CD14-positive monocyte (primary cell): ENCODE measurements around the gene CNTNAP2. TPM values are rescaled to one million over a fixed set of nuclear protein-coding genes. Genes with fewer than 3 reads are reported as not detected.

ENCODE experiments used
- DNase-seq, 3 donors: peaks; one replicate each; pipeline ENCODE4 v3.0.0-alpha.2; 2011 to 2022
- H2AFZ ChIP-seq: 2 replicates; pipeline ENCODE4 v1.6.0; 2012; ENCODE audit warnings: mild to moderate bottlenecking, low read depth, low read length, inconsistent platforms; ENCODE audit not compliant: insufficient read depth, poor library complexity, severe bottlenecking
- H3K27ac ChIP-seq, 2 donors: 1 replicate in 1 of 2; 2 replicates in 1 of 2; pipeline ENCODE4 v1.5.1; 2012 to 2013; ENCODE audit warnings: low read length in 2 of 2, control low read depth in 1 of 2, inconsistent platforms in 1 of 2, low read depth in 1 of 2, mild to moderate bottlenecking in 1 of 2
- H3K27me3 ChIP-seq, 2 donors: one replicate each; pipeline versions ENCODE4 v1.6.0 to v1.6.1; 2011 to 2013; ENCODE audit warnings: low read length in 2 of 2; ENCODE audit not compliant: control insufficient read depth in 2 of 2, insufficient read depth in 2 of 2
- H3K36me3 ChIP-seq, 2 donors: replicated peaks in 1 of 2; 1 replicate in 1 of 2; 2 replicates in 1 of 2; pipeline versions ENCODE4 v1.5.1 to v1.6.1; 2012 to 2013; ENCODE audit warnings: low read length in 2 of 2, control low read depth in 1 of 2, inconsistent platforms in 1 of 2, mild to moderate bottlenecking in 1 of 2; ENCODE audit not compliant: insufficient read depth in 2 of 2, control insufficient read depth in 1 of 2
- H3K4me1 ChIP-seq, 2 donors: 1 replicate in 1 of 2; 2 replicates in 1 of 2; pipeline versions ENCODE4 v1.5.1 to v1.6.1; 2012 to 2013; ENCODE audit warnings: low read length in 2 of 2, control low read depth in 1 of 2, inconsistent platforms in 1 of 2, mild to moderate bottlenecking in 1 of 2, moderate library complexity in 1 of 2; ENCODE audit not compliant: insufficient read depth in 2 of 2, control insufficient read depth in 1 of 2
- H3K4me2 ChIP-seq: replicated peaks from 2 replicates; pipeline ENCODE3; 2012; ENCODE audit warnings: low read length, moderate library complexity, mild to moderate bottlenecking; ENCODE audit not compliant: poor library complexity, severe bottlenecking; ENCODE audit errors: extremely low read depth
- H3K4me3 ChIP-seq, 3 experiments: fragments of 200-600 bp in 1 of 3; sonication (generic) in 1 of 3; replicated peaks in 1 of 3; 1 replicate in 2 of 3; 2 replicates in 1 of 3; pipeline ENCODE4 v1.5.1; 2011 to 2013; ENCODE audit warnings: low read length in 3 of 3, mild to moderate bottlenecking in 3 of 3, control low read depth in 2 of 3, low read depth in 2 of 3, inconsistent platforms in 1 of 3, moderate library complexity in 1 of 3
- H3K79me2 ChIP-seq: 2 replicates; pipeline ENCODE4 v1.6.0; 2012; ENCODE audit warnings: mild to moderate bottlenecking, control low read depth, inconsistent platforms, low read length, moderate library complexity; ENCODE audit not compliant: insufficient read depth
- H3K9ac ChIP-seq: 2 replicates; pipeline ENCODE4 v1.6.0; 2017; ENCODE audit warnings: low read length, mild to moderate bottlenecking; ENCODE audit not compliant: insufficient read depth, poor library complexity, severe bottlenecking
- H3K9me3 ChIP-seq, 2 donors: replicated peaks in 1 of 2; 1 replicate in 1 of 2; 2 replicates in 1 of 2; pipeline versions ENCODE4 v1.5.1 to v1.6.1; 2012 to 2013; ENCODE audit warnings: low read length in 2 of 2, control low read depth in 1 of 2; ENCODE audit not compliant: control insufficient read depth in 1 of 2, insufficient read depth in 1 of 2
- H4K20me1 ChIP-seq: 2 replicates; pipeline ENCODE4 v1.6.0; 2012; ENCODE audit warnings: mild to moderate bottlenecking, low read length, control low read depth, moderate library complexity; ENCODE audit not compliant: insufficient read depth
- H3K27ac Mint-ChIP-seq, 7 donors: one replicate each; pipeline ENCODE4 v1.8.0; 2020; ENCODE audit warnings: mild to moderate bottlenecking in 7 of 7, mixed read lengths in 7 of 7, moderate library complexity in 6 of 7, inconsistent platforms in 2 of 7
- H3K27me3 Mint-ChIP-seq, 3 donors: one replicate each; pipeline ENCODE4 v1.8.0; 2021 to 2022; ENCODE audit warnings: low read depth in 3 of 3, mild to moderate bottlenecking in 3 of 3, mixed read lengths in 3 of 3, moderate library complexity in 3 of 3, inconsistent platforms in 1 of 3
- H3K36me3 Mint-ChIP-seq, 2 donors: one replicate each; pipeline ENCODE4 v1.8.0; 2020; ENCODE audit warnings: mixed read lengths in 2 of 2, inconsistent platforms in 1 of 2, mild to moderate bottlenecking in 1 of 2
- H3K4me1 Mint-ChIP-seq: one replicate; pipeline ENCODE4 v1.8.0; 2020; ENCODE audit warnings: mild to moderate bottlenecking, mixed read lengths
- H3K4me3 Mint-ChIP-seq, 2 donors: one replicate each; pipeline ENCODE4 v1.8.0; 2020; ENCODE audit warnings: mild to moderate bottlenecking in 2 of 2, mixed read lengths in 2 of 2, moderate library complexity in 1 of 2
- H3K9me3 Mint-ChIP-seq, 7 donors: one replicate each; pipeline ENCODE4 v1.8.0; 2020 to 2022; ENCODE audit warnings: mixed read lengths in 7 of 7, mild to moderate bottlenecking in 6 of 7, moderate library complexity in 6 of 7, inconsistent platforms in 2 of 7
- CTCF ChIP-seq: fragments of 200-600 bp; IDR thresholded peaks from one replicate; pipeline ENCODE4 v1.8.0; 2022; ENCODE audit warnings: antibody characterized with exemption, mild to moderate bottlenecking
- WGBS: methylation state at CpG from one replicate; pipeline ENCODE4 v1.1.5; 2013; ENCODE audit warnings: missing lambda C conversion rate; ENCODE audit not compliant: insufficient coverage; 5-methylcytosine and 5-hydroxymethylcytosine counted together
- intact Hi-C, 2 donors: fragments of 100-400 bp; cut with micrococcal nuclease; formaldehyde crosslinking; loops; one replicate each; pipeline versions ENCODE4 v1.15.0 to v1.15.1; 2023
- polyA plus RNA-seq, 3 donors: library from polyadenylated mRNA; depleted of rRNA in 1 of 3; unstranded in 2 of 3; stranded (reverse) in 1 of 3; fragments of 300-500 nt in 2 of 3; fragments of >200 nt in 1 of 3; fragmentation: Illumina TruSeq in 2 of 3; gene quantifications; 1 replicate in 2 of 3; 2 replicates in 1 of 3; pipeline ENCODE4 v1.2.3, GENCODE V29; 2012 to 2021

Gene CNTNAP2
- polyA plus RNA-seq, 3 donors = 0.01 TPM; not detected in 2

- H3K9ac ChIP-seq = no peak overlapping the region
- H3K4me1 Mint-ChIP-seq = no peaks in the 10 kb centered on the region
- H3K4me1 ChIP-seq = no peaks in the 10 kb centered on the region
- H2AFZ ChIP-seq = no peak overlapping the region
- H3K36me3 ChIP-seq = no peaks in the 10 kb centered on the region
- no peaks in the 10 kb centered on the region for H3K79me2 ChIP-seq
- H3K27me3 ChIP-seq = no peaks in the 10 kb centered on the region
- H3K27me3 Mint-ChIP-seq = peaks cover 2 to 3% (median 2%) of the 10 kb centered on the region in 3 donors
- H3K4me3 Mint-ChIP-seq = no peak overlapping the region
- no peak overlapping the region for H3K27ac ChIP-seq
- H3K36me3 Mint-ChIP-seq = no peaks in the 10 kb centered on the region
- intact Hi-C loops = no loop called here
- peaks cover 0 to 3% (median 0%) of the 10 kb centered on the region in 7 donors for H3K9me3 Mint-ChIP-seq
- H3K27ac Mint-ChIP-seq = no peak overlapping the region
- TF ChIP-seq CTCF = no peak
- no peak for DNase-seq
- H3K4me3 ChIP-seq = no peak overlapping the region
- H4K20me1 ChIP-seq = no peaks in the 10 kb centered on the region
- H3K4me2 ChIP-seq = no peak overlapping the region
- no peaks in the 10 kb centered on the region for H3K9me3 ChIP-seq
These were observed 300.6 kb downstream of the CNTNAP2 start for GRCh38 chr7:146417176-146417575.

- H3K9me3 Mint-ChIP-seq = peaks cover 0 to 5% (median 0%) of the 10 kb centered on the region in 7 donors
- H3K27me3 Mint-ChIP-seq = no peaks in the 10 kb centered on the region
- no peaks in the 10 kb centered on the region for H3K27me3 ChIP-seq
These were observed 306.8 kb downstream of the CNTNAP2 start for GRCh38 chr7:146423446-146423845.

More at GRCh38 chr7:146423446-146423845, 306.8 kb downstream of the CNTNAP2 start:
- peaks cover 0 to 4% of the 10 kb centered on the region in 2 donors for H3K9me3 ChIP-seq
- H3K4me3 ChIP-seq = no peak overlapping the region
- TF ChIP-seq CTCF = no peak
- Mint-ChIP-seq H3K4me1 (no peaks in the 10 kb centered on the region), H3K36me3 (no peaks in the 10 kb centered on the region), H3K27ac (no peak overlapping the region), H3K4me3 (no peak overlapping the region)
- H3K4me1 ChIP-seq = no peaks in the 10 kb centered on the region
- no peaks in the 10 kb centered on the region for H3K36me3 ChIP-seq
- no peak for DNase-seq
- intact Hi-C loops = no loop called here
- H3K79me2 ChIP-seq = no peaks in the 10 kb centered on the region
- H3K27ac ChIP-seq = no peak overlapping the region
- H3K4me2 ChIP-seq = no peak overlapping the region
- H3K9ac ChIP-seq = no peak overlapping the region
- H2AFZ ChIP-seq = no peak overlapping the region
- no peaks in the 10 kb centered on the region for H4K20me1 ChIP-seq
- WGBS = 80% methylated on average over 1 of the region's 1 CpG
